K562 (cell line): ENCODE data around the gene CSDE1. TPM values are rescaled to one million over a fixed set of nuclear protein-coding genes. Genes with fewer than 3 reads are reported as not detected.

ENCODE experiments used
- ARID1B ChIP-seq: fragments of 450-650 bp; IDR thresholded peaks from 2 replicates; pipeline ENCODE4 v1.6.1; 2016; ENCODE audit warnings: antibody characterized with exemption, mild to moderate bottlenecking, inconsistent platforms
- CHD4 ChIP-seq: fragments of 200-600 bp; sonication (generic); IDR thresholded peaks from 3 replicates; pipeline ENCODE4 v1.6.1; 2012; ENCODE audit warnings: low read depth, mild to moderate bottlenecking, mixed read lengths, low read length, inconsistent platforms; ENCODE audit not compliant: insufficient read depth, insufficient replicate concordance, poor library complexity, severe bottlenecking
- CREB5 ChIP-seq: fragments of 250-450 bp; sonication (Bioruptor Pico); IDR thresholded peaks from 2 replicates; pipeline ENCODE4 v1.5.0; 2020; ENCODE audit warnings: mild to moderate bottlenecking
- NR2C2 ChIP-seq, 2 experiments: fragments of 200-800 bp in 1 of 2; sonication (Bioruptor generic) in 1 of 2; sonication (generic) in 1 of 2; formaldehyde crosslinking in 1 of 2; IDR thresholded peaks; 2 replicates each; pipeline versions ENCODE4 v1.6.1 to v1.8.0; 2016 to 2022; ENCODE audit warnings: mild to moderate bottlenecking in 1 of 2, missing compliant biosample characterization in 1 of 2, missing genetic modification characterization in 1 of 2, missing genetic modification reagents in 1 of 2
- RBM22 ChIP-seq: fragments of 200-400 bp; formaldehyde crosslinking; IDR thresholded peaks from 2 replicates; pipeline ENCODE4 v1.6.1; 2018; ENCODE audit warnings: low read length, low read depth; ENCODE audit not compliant: poor library complexity, severe bottlenecking
- SIN3B ChIP-seq: fragments of 450-650 bp; IDR thresholded peaks from 2 replicates; pipeline ENCODE4 v1.6.1; 2017; ENCODE audit warnings: low read depth, mild to moderate bottlenecking, moderate library complexity
- U2AF1 ChIP-seq: fragments of 200-400 bp; formaldehyde crosslinking; optimal IDR thresholded peaks from 2 replicates; pipeline ENCODE3; 2017; ENCODE audit warnings: mild to moderate bottlenecking, low read depth, low read length, moderate library complexity
- ZBTB8A ChIP-seq: fragments of 450-650 bp; IDR thresholded peaks from 2 replicates; pipeline ENCODE4 v1.6.1; 2018; ENCODE audit warnings: mild to moderate bottlenecking, moderate library complexity; ENCODE audit not compliant: partially characterized antibody
- ZKSCAN3 ChIP-seq: fragments of 250-450 bp; sonication (Bioruptor Pico); IDR thresholded peaks from 2 replicates; pipeline ENCODE4 v1.4.0; 2020
- polyA plus RNA-seq, 8 experiments: library from polyadenylated mRNA; depleted of rRNA in 4 of 8; stranded (reverse) in 5 of 8; unstranded in 3 of 8; fragments of >200 nt; fragmentation: Nextera tagmentation in 2 of 8; fragmentation: Illumina TruSeq in 1 of 8; extraction: Ambion mirVana in 2 of 8; extraction: Trizol in 1 of 8; gene quantifications; 2 replicates each; pipeline versions ENCODE4 v1.2.1 to v1.2.3, GENCODE V29; 2011 to 2014; ENCODE audit warnings: inconsistent platforms in 1 of 8, missing spikeins in 1 of 8
- total RNA-seq, 7 experiments: library from RNA; depleted of rRNA in 6 of 7; stranded (reverse); fragments of >200 nt in 6 of 7; fragmentation: Illumina TruSeq in 2 of 7; extraction: Trizol in 2 of 7; gene quantifications; 2 replicates each; pipeline versions ENCODE4 v1.2.1 to v1.2.3, GENCODE V29; 2011 to 2021; ENCODE audit warnings: low replicate concordance in 1 of 7
- TF ChIP-seq, protein P1 (sequence below), 2 experiments: fragments of 450-650 bp; IDR thresholded peaks; 2 replicates each; pipeline ENCODE4 v1.6.1; 2016; ENCODE audit warnings: mild to moderate bottlenecking in 2 of 2, borderline replicate concordance in 1 of 2, low read depth in 1 of 2, moderate library complexity in 1 of 2
- TF ChIP-seq, protein P2 (sequence below), 3 experiments: fragments of 200-800 bp in 1 of 3; fragments of 250-450 bp in 1 of 3; fragments of 450-650 bp in 1 of 3; sonication (Bioruptor Pico) in 1 of 3; sonication (Bioruptor generic) in 1 of 3; formaldehyde crosslinking in 1 of 3; IDR thresholded peaks; 2 replicates each; pipeline versions ENCODE4 v1.6.1 to v1.8.0; 2016 to 2022; ENCODE audit warnings: mild to moderate bottlenecking in 2 of 3, missing genetic modification characterization in 2 of 3, missing compliant biosample characterization in 1 of 3, moderate library complexity in 1 of 3

CSDE1 gene
- total and polyA plus RNA-seq, 9 of the 15 experiments (the other 6 are each of a cell fraction or from before 2014, with no cell fraction given), result 174 to 538 (median 403) TPM

GRCh38 chr1:114716304-114717170 is 41.2 kb downstream of the CSDE1 start, which contains the start of gene NRAS (continued):
- TF ChIP-seq, protein P1, sequence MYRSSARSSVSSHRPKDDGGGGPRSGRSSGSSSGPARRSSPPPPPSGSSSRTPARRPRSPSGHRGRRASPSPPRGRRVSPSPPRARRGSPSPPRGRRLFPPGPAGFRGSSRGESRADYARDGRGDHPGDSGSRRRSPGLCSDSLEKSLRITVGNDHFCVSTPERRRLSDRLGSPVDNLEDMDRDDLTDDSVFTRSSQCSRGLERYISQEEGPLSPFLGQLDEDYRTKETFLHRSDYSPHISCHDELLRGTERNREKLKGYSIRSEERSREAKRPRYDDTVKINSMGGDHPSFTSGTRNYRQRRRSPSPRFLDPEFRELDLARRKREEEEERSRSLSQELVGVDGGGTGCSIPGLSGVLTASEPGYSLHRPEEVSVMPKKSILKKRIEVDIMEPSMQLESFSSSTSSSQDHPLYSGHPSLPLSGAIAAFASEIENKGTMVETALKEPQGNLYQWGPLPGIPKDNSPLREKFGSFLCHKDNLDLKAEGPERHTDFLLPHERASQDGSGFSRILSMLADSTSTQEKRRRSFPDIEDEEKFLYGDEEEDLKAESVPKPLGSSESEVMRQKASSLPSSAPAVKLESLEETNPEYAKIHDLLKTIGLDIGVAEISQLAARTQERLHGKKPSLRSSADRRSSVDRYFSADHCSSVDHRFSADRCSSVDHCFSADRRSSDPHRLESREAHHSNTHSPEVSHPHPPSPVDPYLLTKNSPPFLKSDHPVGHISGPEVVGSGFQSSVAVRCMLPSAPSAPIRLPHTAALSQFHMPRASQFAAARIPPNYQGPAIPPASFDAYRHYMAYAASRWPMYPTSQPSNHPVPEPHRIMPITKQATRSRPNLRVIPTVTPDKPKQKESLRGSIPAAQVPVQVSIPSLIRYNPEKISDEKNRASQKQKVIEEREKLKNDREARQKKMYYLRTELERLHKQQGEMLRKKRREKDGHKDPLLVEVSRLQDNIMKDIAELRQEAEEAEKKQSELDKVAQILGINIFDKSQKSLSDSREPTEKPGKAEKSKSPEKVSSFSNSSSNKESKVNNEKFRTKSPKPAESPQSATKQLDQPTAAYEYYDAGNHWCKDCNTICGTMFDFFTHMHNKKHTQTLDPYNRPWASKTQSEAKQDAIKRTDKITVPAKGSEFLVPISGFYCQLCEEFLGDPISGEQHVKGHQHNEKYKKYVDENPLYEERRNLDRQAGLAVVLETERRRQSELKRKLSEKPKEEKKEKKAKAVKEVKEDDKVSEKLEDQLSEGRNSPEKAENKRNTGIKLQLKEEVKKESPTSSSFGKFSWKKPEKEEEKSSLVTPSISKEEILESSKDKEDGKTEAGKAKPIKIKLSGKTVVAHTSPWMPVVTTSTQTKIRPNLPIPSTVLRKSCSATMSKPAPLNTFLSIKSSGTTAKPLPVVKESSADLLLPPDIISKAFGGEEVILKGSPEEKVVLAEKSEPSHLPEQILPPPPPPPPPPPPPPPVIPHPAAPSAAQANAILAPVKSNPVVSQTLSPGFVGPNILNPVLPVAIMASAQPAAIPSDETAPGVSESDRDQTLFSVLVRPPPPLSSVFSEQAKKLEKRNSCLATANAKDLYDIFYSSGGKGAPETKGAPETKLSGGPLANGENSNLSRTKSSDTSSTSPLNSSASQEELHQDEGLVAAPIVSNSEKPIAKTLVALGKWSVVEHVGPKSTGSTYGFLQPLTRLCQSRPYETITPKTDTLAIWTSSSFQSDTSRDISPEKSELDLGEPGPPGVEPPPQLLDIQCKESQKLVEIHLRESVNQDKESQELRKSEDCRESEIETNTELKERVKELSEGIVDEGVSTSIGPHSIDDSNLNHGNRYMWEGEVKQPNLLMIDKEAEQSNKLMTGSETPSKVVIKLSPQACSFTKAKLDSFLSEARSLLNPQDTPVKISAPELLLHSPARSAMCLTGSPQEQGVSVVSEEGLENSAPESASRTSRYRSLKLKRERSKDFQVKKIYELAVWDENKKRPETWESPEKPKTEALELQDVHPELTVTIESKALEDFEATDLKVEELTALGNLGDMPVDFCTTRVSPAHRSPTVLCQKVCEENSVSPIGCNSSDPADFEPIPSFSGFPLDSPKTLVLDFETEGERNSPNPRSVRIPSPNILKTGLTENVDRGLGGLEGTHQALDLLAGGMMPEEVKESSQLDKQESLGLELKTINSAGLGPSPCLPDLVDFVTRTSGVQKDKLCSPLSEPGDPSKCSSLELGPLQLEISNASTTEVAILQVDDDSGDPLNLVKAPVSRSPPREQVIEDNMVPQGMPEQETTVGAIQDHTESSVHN (IDR thresholded peaks at IDR 0.05; ENCODE audit: borderline replicate concordance in 1 of 2, low read depth in 1 of 2), result no peak; a peak in 1 of 4 replicates
- TF ChIP-seq ARID1B (peak; percentile 66; the same call in 1 of the 2 replicates), RBM22 (peak; percentile 87), U2AF1 (no peak), CREB5 (CRISPR knock-in tag) (no peak; the same call in 1 of the 2 replicates), CHD4 (no peak), NR2C2 (CRISPR knock-in tag; IDR thresholded peaks at IDR 0.05) (no peak), NR2C2 (tag; IDR thresholded peaks at IDR 0.05) (peak; percentile 55), ZBTB8A (no peak), SIN3B (peak; percentile 87), ZKSCAN3 (CRISPR knock-in tag) (no peak)
- TF ChIP-seq, protein P2, sequence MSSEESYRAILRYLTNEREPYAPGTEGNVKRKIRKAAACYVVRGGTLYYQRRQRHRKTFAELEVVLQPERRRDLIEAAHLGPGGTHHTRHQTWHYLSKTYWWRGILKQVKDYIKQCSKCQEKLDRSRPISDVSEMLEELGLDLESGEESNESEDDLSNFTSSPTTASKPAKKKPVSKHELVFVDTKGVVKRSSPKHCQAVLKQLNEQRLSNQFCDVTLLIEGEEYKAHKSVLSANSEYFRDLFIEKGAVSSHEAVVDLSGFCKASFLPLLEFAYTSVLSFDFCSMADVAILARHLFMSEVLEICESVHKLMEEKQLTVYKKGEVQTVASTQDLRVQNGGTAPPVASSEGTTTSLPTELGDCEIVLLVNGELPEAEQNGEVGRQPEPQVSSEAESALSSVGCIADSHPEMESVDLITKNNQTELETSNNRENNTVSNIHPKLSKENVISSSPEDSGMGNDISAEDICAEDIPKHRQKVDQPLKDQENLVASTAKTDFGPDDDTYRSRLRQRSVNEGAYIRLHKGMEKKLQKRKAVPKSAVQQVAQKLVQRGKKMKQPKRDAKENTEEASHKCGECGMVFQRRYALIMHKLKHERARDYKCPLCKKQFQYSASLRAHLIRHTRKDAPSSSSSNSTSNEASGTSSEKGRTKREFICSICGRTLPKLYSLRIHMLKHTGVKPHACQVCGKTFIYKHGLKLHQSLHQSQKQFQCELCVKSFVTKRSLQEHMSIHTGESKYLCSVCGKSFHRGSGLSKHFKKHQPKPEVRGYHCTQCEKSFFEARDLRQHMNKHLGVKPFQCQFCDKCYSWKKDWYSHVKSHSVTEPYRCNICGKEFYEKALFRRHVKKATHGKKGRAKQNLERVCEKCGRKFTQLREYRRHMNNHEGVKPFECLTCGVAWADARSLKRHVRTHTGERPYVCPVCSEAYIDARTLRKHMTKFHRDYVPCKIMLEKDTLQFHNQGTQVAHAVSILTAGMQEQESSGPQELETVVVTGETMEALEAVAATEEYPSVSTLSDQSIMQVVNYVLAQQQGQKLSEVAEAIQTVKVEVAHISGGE (CRISPR knock-in tag; IDR thresholded peaks at IDR 0.05), result peak in 2 of 3 experiments; percentile 53 to 54; a peak in 2 of 6 replicates
